Neural crest cell (in vitro differentiated cells): ENCODE data around the gene SEMA3C. TPM values are rescaled to one million over a fixed set of nuclear protein-coding genes. Genes with fewer than 3 reads are reported as not detected.

Source experiments
- DNase-seq: peaks from one replicate; pipeline ENCODE4 v3.0.0; 2021; ENCODE audit warnings: low read depth, mixed read lengths, low spot score
- H3K27ac Mint-ChIP-seq: one replicate; pipeline ENCODE4 v1.8.0; 2021; ENCODE audit warnings: mild to moderate bottlenecking, mixed read lengths; ENCODE audit not compliant: unreplicated experiment
- H3K27me3 Mint-ChIP-seq: 2 replicates; pipeline ENCODE4 v1.8.0; 2021; ENCODE audit warnings: low read depth, mild to moderate bottlenecking, mixed read lengths
- H3K36me3 Mint-ChIP-seq: 2 replicates; pipeline ENCODE4 v1.8.0; 2021; ENCODE audit warnings: low read depth, mild to moderate bottlenecking, mixed read lengths
- H3K4me1 Mint-ChIP-seq: 2 replicates; pipeline ENCODE4 v1.8.0; 2021; ENCODE audit warnings: mixed read lengths
- H3K4me3 Mint-ChIP-seq: one replicate; pipeline ENCODE4 v1.8.0; 2021; ENCODE audit warnings: mild to moderate bottlenecking, mixed read lengths
- H3K9me3 Mint-ChIP-seq: 2 replicates; pipeline ENCODE4 v1.8.0; 2021; ENCODE audit warnings: mixed read lengths
- CTCF ChIP-seq: fragments of 200-600 bp; sonication (generic); conservative IDR thresholded peaks from 2 replicates; pipeline ENCODE4 v1.5.0; 2021; ENCODE audit warnings: antibody characterized with exemption, mild to moderate bottlenecking
- total RNA-seq: library from RNA; stranded (reverse); gene quantifications from 2 replicates; pipeline ENCODE4 v1.2.1, GENCODE V29; 2021

The SEMA3C gene
- total RNA-seq, 1 donor from 2014 or later: 36.6 TPM

GRCh38 chr7:80840681-80841080 is 78.2 kb downstream of the SEMA3C start:
- no peak for DNase-seq
- Mint-ChIP-seq H3K36me3 (peaks cover 3% of the 10 kb centered on the region), H3K27me3 (no peaks in the 10 kb centered on the region), H3K27ac (no peak overlapping the region), H3K9me3 (no peaks in the 10 kb centered on the region), H3K4me3 (no peak overlapping the region), H3K4me1 (peaks cover 65% of the 10 kb centered on the region)
- TF ChIP-seq CTCF: no peak

GRCh38 chr7:80839855-80840254 is 79.0 kb downstream of the SEMA3C start:
- peaks cover 3% of the 10 kb centered on the region for H3K36me3 Mint-ChIP-seq
- no peak overlapping the region for H3K27ac Mint-ChIP-seq
- TF ChIP-seq CTCF: no peak
- H3K4me3 Mint-ChIP-seq: no peak overlapping the region
- H3K27me3 Mint-ChIP-seq: no peaks in the 10 kb centered on the region
- H3K4me1 Mint-ChIP-seq: peaks cover 56% of the 10 kb centered on the region
- DNase-seq: no peak
- no peaks in the 10 kb centered on the region for H3K9me3 Mint-ChIP-seq

GRCh38 chr7:80838643-80839042 is 80.2 kb downstream of the SEMA3C start:
- no peak for TF ChIP-seq CTCF
- peaks cover 59% of the 10 kb centered on the region for H3K4me1 Mint-ChIP-seq
- H3K27me3 Mint-ChIP-seq: no peaks in the 10 kb centered on the region
- peak overlapping the region; percentile 24 for H3K27ac Mint-ChIP-seq
- H3K9me3 Mint-ChIP-seq: no peaks in the 10 kb centered on the region
- H3K36me3 Mint-ChIP-seq: peaks cover 3% of the 10 kb centered on the region
- no peak overlapping the region for H3K4me3 Mint-ChIP-seq
- DNase-seq: no peak

- Mint-ChIP-seq H3K4me1 (peaks cover 59% of the 10 kb centered on the region), H3K4me3 (no peak overlapping the region), H3K27ac (no peak overlapping the region), H3K27me3 (no peaks in the 10 kb centered on the region), H3K36me3 (peaks cover 3% of the 10 kb centered on the region), H3K9me3 (no peaks in the 10 kb centered on the region)
- no peak for DNase-seq
- no peak for TF ChIP-seq CTCF
Measured at GRCh38 chr7:80837345-80837744, 81.5 kb downstream of the SEMA3C start.

GRCh38 chr7:80835251-80835650 is 83.6 kb downstream of the SEMA3C start:
- H3K36me3 Mint-ChIP-seq: peaks cover 3% of the 10 kb centered on the region

More at GRCh38 chr7:80835251-80835650, 83.6 kb downstream of the SEMA3C start:
- TF ChIP-seq CTCF: no peak
- H3K4me1 Mint-ChIP-seq: peaks cover 47% of the 10 kb centered on the region
- no peaks in the 10 kb centered on the region for H3K9me3 Mint-ChIP-seq
- H3K4me3 Mint-ChIP-seq: no peak overlapping the region
- no peak overlapping the region for H3K27ac Mint-ChIP-seq
- no peaks in the 10 kb centered on the region for H3K27me3 Mint-ChIP-seq
- no peak for DNase-seq
